ENCODE results near the gene CCDC138. TPM values are rescaled to one million over a fixed set of nuclear protein-coding genes. Genes with fewer than 3 reads are reported as not detected.

Gene CCDC138
- total RNA-seq, 1 experiment from 2014 or later = 10.1 TPM

GRCh38 chr2:108911401-108911800 is 124.8 kb downstream of the CCDC138 start:
- no peaks in the 10 kb centered on the region for H3K4me1 ChIP-seq (ENCODE audit: control insufficient read depth, insufficient read depth, low read length)
- in situ Hi-C loops (cut with HindIII; ENCODE audit: low pct_unique_long_range_greater_than_20kb, low sequenced_read_pairs) = no loop called here
- no peak for ATAC-seq
- no peak overlapping the region for H3K4me3 ChIP-seq (ENCODE audit: low read depth in 2 of 2, low read length in 2 of 2)
- no TSS peak for BruUV-seq (replicated peaks)
- no peak overlapping the region for H3K27ac ChIP-seq (ENCODE audit: low read length)
- CTCF ChIA-PET = no interaction called here
- no peak for DNase-seq (ENCODE audit: low read depth, low spot score)
- POLR2A ChIA-PET = no interaction called here
- TF ChIP-seq POLR2AphosphoS5 (IDR thresholded peaks at IDR 0.05; ENCODE audit: low read depth, low read length) (no peak), TCF7L2 (IDR thresholded peaks at IDR 0.05; ENCODE audit: low read depth, low read length) (no peak), REST (IDR thresholded peaks at IDR 0.05; ENCODE audit: insufficient read depth in 1 of 2, low read depth in 2 of 2, low read length in 1 of 2) (no peak), SIN3A (IDR thresholded peaks at IDR 0.05; ENCODE audit: borderline replicate concordance, insufficient read depth, low read depth, low read length) (no peak)
- TF ChIP-seq, protein P1, sequence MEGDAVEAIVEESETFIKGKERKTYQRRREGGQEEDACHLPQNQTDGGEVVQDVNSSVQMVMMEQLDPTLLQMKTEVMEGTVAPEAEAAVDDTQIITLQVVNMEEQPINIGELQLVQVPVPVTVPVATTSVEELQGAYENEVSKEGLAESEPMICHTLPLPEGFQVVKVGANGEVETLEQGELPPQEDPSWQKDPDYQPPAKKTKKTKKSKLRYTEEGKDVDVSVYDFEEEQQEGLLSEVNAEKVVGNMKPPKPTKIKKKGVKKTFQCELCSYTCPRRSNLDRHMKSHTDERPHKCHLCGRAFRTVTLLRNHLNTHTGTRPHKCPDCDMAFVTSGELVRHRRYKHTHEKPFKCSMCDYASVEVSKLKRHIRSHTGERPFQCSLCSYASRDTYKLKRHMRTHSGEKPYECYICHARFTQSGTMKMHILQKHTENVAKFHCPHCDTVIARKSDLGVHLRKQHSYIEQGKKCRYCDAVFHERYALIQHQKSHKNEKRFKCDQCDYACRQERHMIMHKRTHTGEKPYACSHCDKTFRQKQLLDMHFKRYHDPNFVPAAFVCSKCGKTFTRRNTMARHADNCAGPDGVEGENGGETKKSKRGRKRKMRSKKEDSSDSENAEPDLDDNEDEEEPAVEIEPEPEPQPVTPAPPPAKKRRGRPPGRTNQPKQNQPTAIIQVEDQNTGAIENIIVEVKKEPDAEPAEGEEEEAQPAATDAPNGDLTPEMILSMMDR (IDR thresholded peaks at IDR 0.05) = no peak
- H3K27me3 ChIP-seq (ENCODE audit: control insufficient read depth, insufficient read depth, low read length) = no peaks in the 10 kb centered on the region
- no peaks in the 10 kb centered on the region for H3K36me3 ChIP-seq (ENCODE audit: control insufficient read depth, insufficient read depth, low read length)
- H3K9me3 ChIP-seq (ENCODE audit: control insufficient read depth, insufficient read depth, low read depth, low read length) = no peaks in the 10 kb centered on the region
- intact Hi-C loops (cut with micrococcal nuclease; ENCODE audit: unreplicated experiment) = no loop called here

- Histone ChIP-seq H3K36me3 (ENCODE audit: control insufficient read depth, insufficient read depth, low read length) (no peaks in the 10 kb centered on the region), H3K4me1 (ENCODE audit: control insufficient read depth, insufficient read depth, low read length) (no peaks in the 10 kb centered on the region), H3K4me3 (ENCODE audit: low read depth in 2 of 2, low read length in 2 of 2) (no peak overlapping the region), H3K27ac (ENCODE audit: low read length) (no peak overlapping the region), H3K9me3 (ENCODE audit: control insufficient read depth, insufficient read depth, low read depth, low read length) (no peaks in the 10 kb centered on the region), H3K27me3 (ENCODE audit: control insufficient read depth, insufficient read depth, low read length) (no peaks in the 10 kb centered on the region)
- no TSS peak for BruUV-seq (replicated peaks)
- no peak for TF ChIP-seq REST (IDR thresholded peaks at IDR 0.05; ENCODE audit: insufficient read depth in 1 of 2, low read depth in 2 of 2, low read length in 1 of 2)
- intact Hi-C loops (cut with micrococcal nuclease; ENCODE audit: unreplicated experiment) (no loop called here), in situ Hi-C loops (cut with HindIII; ENCODE audit: low pct_unique_long_range_greater_than_20kb, low sequenced_read_pairs) (no loop called here)
- ATAC-seq (no peak), DNase-seq (ENCODE audit: low read depth, low spot score) (no peak)
- ChIA-PET CTCF (no interaction called here), POLR2A (no interaction called here)
Measured at GRCh38 chr2:108911807-108912628, 125.4 kb downstream of the CCDC138 start.
